H1 (cell line): Measurements from ENCODE around the gene SECISBP2. TPM values are rescaled to one million over a fixed set of nuclear protein-coding genes. Genes with fewer than 3 reads are reported as not detected.

Experiments used
- CTCF ChIA-PET: fragments of 300-600 bp; sonication (Branson Sonifier 250); formaldehyde crosslinking; loops from one replicate; lab custom pipeline; 2021; ENCODE audit not compliant: partially characterized antibody; lab: Charles Lee
- POLR2A ChIA-PET: fragments of 300-600 bp; sonication (Branson Sonifier 250); formaldehyde crosslinking; loops from one replicate; lab custom pipeline; 2021; ENCODE audit warnings: inconsistent platforms; ENCODE audit not compliant: partially characterized antibody; lab: Charles Lee
- DNase-seq, 2 experiments: peaks; one replicate each; pipeline versions ENCODE4 v3.0.0 to v3.0.0-alpha.2; 2010 to 2022; ENCODE audit warnings: low spot score in 2 of 2, low read depth in 1 of 2, mixed read lengths in 1 of 2
- FAIRE-seq: peaks from 2 replicates; lab custom pipeline; 2011; peaks lifted over from hg19 to GRCh38; lab: Jason Lieb, UNC
- H2AFZ ChIP-seq: 2 replicates; pipeline ENCODE4 v1.8.1; 2012; ENCODE audit warnings: low read length, inconsistent platforms
- H2AK5ac ChIP-seq: 2 replicates; pipeline ENCODE4 v1.6.1; 2013; ENCODE audit warnings: low read depth, low read length
- H2BK120ac ChIP-seq: replicated peaks from 2 replicates; pipeline ENCODE3; 2013; ENCODE audit warnings: low read depth, low read length, inconsistent platforms
- H2BK12ac ChIP-seq: 2 replicates; pipeline ENCODE4 v1.6.1; 2013; ENCODE audit warnings: low read depth, low read length
- H2BK15ac ChIP-seq: 2 replicates; pipeline ENCODE4 v1.6.1; 2013; ENCODE audit warnings: low read length
- H2BK20ac ChIP-seq: 2 replicates; pipeline ENCODE4 v1.6.1; 2013; ENCODE audit warnings: low read length
- H2BK5ac ChIP-seq: 2 replicates; pipeline ENCODE4 v1.6.1; 2013; ENCODE audit warnings: low read depth, low read length
- H3K14ac ChIP-seq: 2 replicates; pipeline ENCODE4 v1.6.1; 2013; ENCODE audit warnings: inconsistent platforms; ENCODE audit not compliant: insufficient read length
- H3K18ac ChIP-seq: 2 replicates; pipeline ENCODE4 v1.6.1; 2013; ENCODE audit warnings: low read length; ENCODE audit errors: extremely low read depth
- H3K23ac ChIP-seq: 2 replicates; pipeline ENCODE4 v1.6.1; 2013; ENCODE audit warnings: inconsistent platforms; ENCODE audit not compliant: insufficient read length
- H3K23me2 ChIP-seq: 2 replicates; pipeline ENCODE4 v1.6.1; 2013; ENCODE audit warnings: low read depth, low read length
- H3K27ac ChIP-seq: 2 replicates; pipeline ENCODE4 v1.6.1; 2011; ENCODE audit warnings: low read depth, low read length, inconsistent platforms
- H3K27me3 ChIP-seq, 4 experiments: replicated peaks in 1 of 4; 1 replicate in 1 of 4; 2 replicates in 3 of 4; pipeline versions ENCODE4 v1.6.1 to v1.8.1; 2011 to 2013; ENCODE audit warnings: low read length in 3 of 4, mild to moderate bottlenecking in 3 of 4, inconsistent platforms in 2 of 4, mixed read lengths in 2 of 4, moderate library complexity in 1 of 4; ENCODE audit not compliant: control insufficient read depth in 3 of 4, insufficient read depth in 3 of 4; ENCODE audit errors: extremely low read depth in 1 of 4
- H3K36me3 ChIP-seq, 4 experiments: 2 replicates each; pipeline versions ENCODE4 v1.6.1 to v1.8.1; 2011 to 2013; ENCODE audit warnings: mild to moderate bottlenecking in 4 of 4, low read length in 3 of 4, moderate library complexity in 2 of 4, control low read depth in 1 of 4, inconsistent platforms in 1 of 4; ENCODE audit not compliant: insufficient read depth in 4 of 4, control insufficient read depth in 2 of 4
- H3K4ac ChIP-seq: replicated peaks from 2 replicates; pipeline ENCODE3; 2013; ENCODE audit warnings: low read length, low read depth, mixed read lengths, inconsistent platforms; ENCODE audit not compliant: insufficient read length
- H3K4me1 ChIP-seq, 4 experiments: replicated peaks in 1 of 4; 1 replicate in 1 of 4; 2 replicates in 3 of 4; pipeline versions ENCODE4 v1.6.1 to v1.8.1; 2011 to 2013; ENCODE audit warnings: low read length in 3 of 4, inconsistent platforms in 2 of 4, mixed read lengths in 1 of 4; ENCODE audit not compliant: insufficient read depth in 4 of 4, control insufficient read depth in 3 of 4
- H3K4me2 ChIP-seq, 2 experiments: 2 replicates each; pipeline versions ENCODE4 v1.6.1 to v1.8.1; 2011 to 2013; ENCODE audit warnings: low read depth in 2 of 2, low read length in 2 of 2, control low read depth in 1 of 2, inconsistent platforms in 1 of 2, mild to moderate bottlenecking in 1 of 2; ENCODE audit not compliant: insufficient read depth in 1 of 2
- H3K4me3 ChIP-seq, 4 experiments: fragments of 200-600, 300-600 bp in 1 of 4; sonication (generic), shearing (Covaris generic), sonication (Bioruptor Twin) in 1 of 4; 2 replicates each; pipeline versions ENCODE4 v1.5.1 to v1.8.1; 2011 to 2016; ENCODE audit warnings: low read length in 4 of 4, low read depth in 3 of 4, control low read depth in 2 of 4, inconsistent platforms in 2 of 4, mild to moderate bottlenecking in 2 of 4, mixed read lengths in 1 of 4, moderate library complexity in 1 of 4; ENCODE audit not compliant: insufficient read depth in 2 of 4; ENCODE audit errors: extremely low read depth in 1 of 4
- H3K56ac ChIP-seq: replicated peaks from 2 replicates; pipeline ENCODE3; 2013; ENCODE audit warnings: low read depth, mild to moderate bottlenecking, mixed read lengths, low read length, inconsistent platforms; ENCODE audit not compliant: insufficient read length
- H3K79me1 ChIP-seq: 2 replicates; pipeline ENCODE4 v1.6.1; 2013; ENCODE audit warnings: low read depth, low read length, control low read depth
- H3K79me2 ChIP-seq, 2 experiments: 2 replicates each; pipeline versions ENCODE4 v1.6.1 to v1.8.1; 2012 to 2013; ENCODE audit warnings: low read length in 2 of 2, mild to moderate bottlenecking in 2 of 2, inconsistent platforms in 1 of 2; ENCODE audit not compliant: insufficient read depth in 2 of 2, control insufficient read depth in 1 of 2
- H3K9ac ChIP-seq, 4 experiments: replicated peaks in 1 of 4; 1 replicate in 1 of 4; 2 replicates in 3 of 4; pipeline versions ENCODE4 v1.6.1 to v1.8.1; 2011 to 2013; ENCODE audit warnings: low read depth in 3 of 4, low read length in 3 of 4, control low read depth in 2 of 4, mild to moderate bottlenecking in 2 of 4, moderate library complexity in 2 of 4, inconsistent platforms in 1 of 4; ENCODE audit errors: extremely low read depth in 1 of 4
- H3K9me3 ChIP-seq, 2 experiments: 2 replicates each; pipeline versions ENCODE4 v1.6.1 to v1.8.1; 2012 to 2013; ENCODE audit warnings: mild to moderate bottlenecking in 2 of 2, moderate library complexity in 2 of 2, control low read depth in 1 of 2, inconsistent platforms in 1 of 2, low read depth in 1 of 2, low read length in 1 of 2, mixed read lengths in 1 of 2; ENCODE audit not compliant: insufficient read depth in 2 of 2
- H4K20me1 ChIP-seq, 2 experiments: replicated peaks in 1 of 2; 2 replicates each; pipeline versions ENCODE3 to v1.8.1; 2011 to 2013; ENCODE audit warnings: inconsistent platforms in 2 of 2, low read length in 2 of 2, mild to moderate bottlenecking in 1 of 2; ENCODE audit not compliant: insufficient read depth in 2 of 2, control insufficient read depth in 1 of 2
- H4K5ac ChIP-seq: 2 replicates; pipeline ENCODE4 v1.6.1; 2013; ENCODE audit warnings: low read length, low read depth, mixed read lengths, inconsistent platforms; ENCODE audit not compliant: insufficient read length
- H4K8ac ChIP-seq: 2 replicates; pipeline ENCODE4 v1.8.0; 2013; ENCODE audit warnings: mild to moderate bottlenecking, moderate library complexity, low read length, inconsistent platforms; ENCODE audit not compliant: insufficient read depth; ENCODE audit errors: extremely low read depth
- H4K91ac ChIP-seq: replicated peaks from 2 replicates; pipeline ENCODE3; 2013; ENCODE audit warnings: low read length, mixed read lengths, inconsistent platforms; ENCODE audit not compliant: insufficient read length
- HDAC2 ChIP-seq, 2 experiments: fragments of 300-600 bp in 1 of 2; sonication (generic) in 1 of 2; IDR thresholded peaks; 2 replicates each; pipeline ENCODE4 v1.6.1; 2011 to 2012; ENCODE audit warnings: low read depth in 2 of 2, low read length in 2 of 2, mild to moderate bottlenecking in 2 of 2, moderate library complexity in 2 of 2, borderline replicate concordance in 1 of 2, inconsistent platforms in 1 of 2
- JUN ChIP-seq: IDR thresholded peaks from 2 replicates; pipeline ENCODE4 v1.6.1; 2011; ENCODE audit warnings: low read depth, mild to moderate bottlenecking, improper control_type of control experiment, low read length
- TEAD4 ChIP-seq: IDR thresholded peaks from 2 replicates; pipeline ENCODE4 v1.6.1; 2012; ENCODE audit warnings: low read depth, low read length, inconsistent platforms, mixed read lengths
- ZNF274 ChIP-seq: IDR thresholded peaks from 2 replicates; pipeline ENCODE4 v1.7.0; 2012; ENCODE audit warnings: low read length, borderline replicate concordance; ENCODE audit errors: extremely low read depth
- WGBS, 2 experiments: shearing (Covaris generic) in 1 of 2; methylation state at CpG; one replicate each; pipeline versions ENCODE4 v1.1.6 to v1.1.7; 2013 to 2015; ENCODE audit warnings: low lambda C conversion rate in 2 of 2, mixed read lengths in 2 of 2, inconsistent platforms in 1 of 2, low coverage in 1 of 2, missing lambda C conversion rate in 1 of 2; ENCODE audit not compliant: insufficient replicate concordance in 2 of 2, insufficient coverage in 1 of 2, insufficient read length in 1 of 2; ENCODE audit errors: extremely low coverage in 1 of 2, missing lambda C conversion rate in 1 of 2; 5-methylcytosine and 5-hydroxymethylcytosine counted together
- polyA plus RNA-seq, 7 experiments: library from polyadenylated mRNA; depleted of rRNA in 3 of 7; stranded (reverse) in 5 of 7; unstranded in 2 of 7; fragments of >200 nt in 5 of 7; fragments of 200-250 nt in 2 of 7; gene quantifications; 1 replicate in 5 of 7; 2 replicates in 1 of 7; 4 replicates in 1 of 7; pipeline versions ENCODE4 v1.2.1 to v1.2.3, GENCODE V29; 2011 to 2013; ENCODE audit warnings: missing spikeins in 2 of 7, mixed read lengths in 2 of 7
- total RNA-seq: library from RNA; stranded (reverse); fragmentation: NEBNext Ultra II Directional; extraction: Animal tissue kit (Norgen Biotek cat#: 25700); gene quantifications from 2 replicates; pipeline ENCODE4 v1.2.1, GENCODE V29; 2021
- TF ChIP-seq, protein P1 (sequence below): IDR thresholded peaks from 2 replicates; pipeline ENCODE4 v1.6.1; 2012; ENCODE audit warnings: inconsistent platforms

The SECISBP2 gene
- total and polyA plus RNA-seq, 2 of the 8 experiments (the other 6 are each of a cell fraction or from before 2014, with no cell fraction given): 39.0 to 61.7 TPM

DNA sequence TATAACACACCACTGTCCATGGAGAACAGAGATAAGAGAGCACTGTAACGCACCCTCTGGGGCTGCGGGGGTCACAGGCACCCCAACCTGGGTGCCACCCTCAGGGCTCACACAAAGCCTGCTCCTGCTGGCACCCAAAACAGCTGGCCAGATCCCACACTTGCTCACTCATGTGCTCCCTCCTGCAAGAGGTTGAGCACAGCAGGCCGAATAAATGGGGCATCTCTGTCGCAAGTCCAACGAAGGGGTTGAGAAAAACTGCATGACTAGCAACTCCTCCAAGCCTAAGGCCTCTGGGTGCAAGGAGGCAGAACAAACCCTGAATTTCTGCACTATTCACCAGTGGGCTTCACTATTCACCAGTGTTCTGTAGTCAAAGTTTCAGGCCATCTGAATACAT, 80.3 kb downstream of the SECISBP2 start:
- H3K23me2 ChIP-seq: no peaks in the 10 kb centered on the region
- WGBS, 2 experiments: 93% methylated on average over 5 of the region's 5 CpGs; no CpG with 5 or more reads in 1 of the 2 experiments
- H2AFZ ChIP-seq: no peak overlapping the region

More for the DNA sequence above, 80.3 kb downstream of the SECISBP2 start:
- FAIRE-seq: no peak
- Histone ChIP-seq H2BK12ac (no peak overlapping the region), H3K4ac (no peak overlapping the region), H3K4me1 (no peaks in the 10 kb centered on the region), H2BK20ac (no peak overlapping the region), H3K79me2 (no peaks in the 10 kb centered on the region), H2BK15ac (no peak overlapping the region), H4K91ac (no peak overlapping the region), H3K4me3 (no peak overlapping the region), H3K14ac (no peak overlapping the region), H3K79me1 (no peaks in the 10 kb centered on the region), H2BK120ac (no peak overlapping the region), H2AK5ac (no peak overlapping the region), H3K56ac (no peak overlapping the region), H4K5ac (no peak overlapping the region), H3K9me3 (no peaks in the 10 kb centered on the region), H3K27ac (no peak overlapping the region), H2BK5ac (no peak overlapping the region), H4K8ac (no peak overlapping the region), H3K27me3 (no peaks in the 10 kb centered on the region), H4K20me1 (peaks cover 2 to 9% of the 10 kb centered on the region in 2 experiments), H3K4me2 (no peak overlapping the region), H3K36me3 (peaks cover 5 to 45% (median 32%) of the 10 kb centered on the region in 4 experiments), H3K23ac (no peak overlapping the region), H3K18ac (no peak overlapping the region), H3K9ac (no peak overlapping the region)
- CTCF ChIA-PET: interaction anchor here (0.6 to 1.7 kb wide), 5 partner anchors 10 to 1177 kb away, joined by 3 to 4 read pairs (median 4); no protein-coding TSS in a partner anchor
- no peak for TF ChIP-seq TEAD4
- no peak for TF ChIP-seq HDAC2 (IDR thresholded peaks at IDR 0.05; ENCODE audit: borderline replicate concordance in 1 of 2, low read depth in 2 of 2, low read length in 2 of 2)
- no peak for TF ChIP-seq JUN
- TF ChIP-seq ZNF274: no peak
- TF ChIP-seq, protein P1, sequence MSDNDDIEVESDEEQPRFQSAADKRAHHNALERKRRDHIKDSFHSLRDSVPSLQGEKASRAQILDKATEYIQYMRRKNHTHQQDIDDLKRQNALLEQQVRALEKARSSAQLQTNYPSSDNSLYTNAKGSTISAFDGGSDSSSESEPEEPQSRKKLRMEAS: no peak
- POLR2A ChIA-PET: interaction anchor here (0.8 kb wide), 1 partner anchor 31 kb away, joined by 3 read pairs; no protein-coding TSS in a partner anchor
- no peak for DNase-seq
